Panc1 (cell line): ENCODE results near the gene AKAP11. TPM values are rescaled to one million over a fixed set of nuclear protein-coding genes. Genes with fewer than 3 reads are reported as not detected.

Experiments used
- ATAC-seq: fragments of 200-7000 bp; cut with Tn5 transposase; 2 replicates; pipeline ENCODE4 v1.9.1; 2020; ENCODE audit warnings: mild to moderate bottlenecking, moderate library complexity
- BruUV-seq: library from RNA; stranded (reverse); fragments of 400-500 nt; replicated peaks from 2 replicates; lab custom pipeline; 2021; lab: Mats Ljungman, UMichigan
- CTCF ChIA-PET: fragments of 300-600 bp; sonication (Branson Sonifier 250); formaldehyde crosslinking; loops from one replicate; lab custom pipeline; 2022; ENCODE audit warnings: antibody characterized with exemption; lab: Charles Lee
- POLR2A ChIA-PET: fragments of 300-600 bp; sonication (Branson Sonifier 250); formaldehyde crosslinking; loops from one replicate; lab custom pipeline; 2022; ENCODE audit warnings: antibody characterized with exemption; lab: Charles Lee
- DNase-seq: peaks from one replicate; pipeline ENCODE4 v3.0.0-alpha.2; 2010; ENCODE audit warnings: low read depth, low spot score
- H3K27ac ChIP-seq: 2 replicates; pipeline ENCODE4 v1.5.1; 2011; ENCODE audit warnings: mild to moderate bottlenecking, low read length, inconsistent platforms
- H3K27me3 ChIP-seq: fragments of 200-500 bp; sonication (Bioruptor generic); 2 replicates; pipeline ENCODE4 v1.6.0; 2014; ENCODE audit warnings: low read length, inconsistent platforms; ENCODE audit not compliant: control insufficient read depth, insufficient read depth
- H3K36me3 ChIP-seq: fragments of 200-500 bp; sonication (Bioruptor generic); 2 replicates; pipeline ENCODE4 v1.5.1; 2014; ENCODE audit warnings: inconsistent platforms, mild to moderate bottlenecking, low read length, moderate library complexity; ENCODE audit not compliant: control insufficient read depth, insufficient read depth
- H3K4me1 ChIP-seq: 2 replicates; pipeline ENCODE4 v1.5.1; 2011; ENCODE audit warnings: inconsistent platforms, mild to moderate bottlenecking, low read length, moderate library complexity; ENCODE audit not compliant: control insufficient read depth, insufficient read depth
- H3K4me3 ChIP-seq, 2 experiments: 2 replicates each; pipeline ENCODE4 v1.5.1; 2011 to 2012; ENCODE audit warnings: low read depth in 2 of 2, low read length in 2 of 2, mild to moderate bottlenecking in 2 of 2, inconsistent platforms in 1 of 2, moderate library complexity in 1 of 2
- H3K9me3 ChIP-seq: fragments of 200-500 bp; sonication (Bioruptor generic); 2 replicates; pipeline ENCODE4 v1.5.1; 2014; ENCODE audit warnings: low read depth, mild to moderate bottlenecking, inconsistent platforms, low read length, moderate library complexity; ENCODE audit not compliant: control insufficient read depth, insufficient read depth
- POLR2AphosphoS5 ChIP-seq: IDR thresholded peaks from 2 replicates; pipeline ENCODE4 v1.6.1; 2012; ENCODE audit warnings: mild to moderate bottlenecking, low read depth, low read length, moderate library complexity
- REST ChIP-seq, 2 experiments: IDR thresholded peaks; 2 replicates each; pipeline ENCODE4 v1.6.1; 2011 to 2012; ENCODE audit warnings: low read depth in 2 of 2, control low read depth in 1 of 2, low read length in 1 of 2, mild to moderate bottlenecking in 1 of 2, moderate library complexity in 1 of 2; ENCODE audit not compliant: insufficient read depth in 1 of 2
- SIN3A ChIP-seq: IDR thresholded peaks from 2 replicates; pipeline ENCODE4 v1.6.1; 2012; ENCODE audit warnings: low read depth, mild to moderate bottlenecking, low read length, moderate library complexity, borderline replicate concordance; ENCODE audit not compliant: insufficient read depth
- TCF7L2 ChIP-seq: IDR thresholded peaks from 2 replicates; pipeline ENCODE4 v1.6.1; 2011; ENCODE audit warnings: mild to moderate bottlenecking, low read depth, low read length, inconsistent platforms
- in situ Hi-C: cut with HindIII; loops from 2 replicates; pipeline ENCODE4 v1.10.0; 2016; ENCODE audit warnings: low sequenced_read_pairs, low pct_unique_long_range_greater_than_20kb
- intact Hi-C: fragments of 100-400 bp; cut with micrococcal nuclease; formaldehyde crosslinking; loops from one replicate; pipeline ENCODE4 v1.10.0; 2022; ENCODE audit not compliant: unreplicated experiment
- total RNA-seq: library from RNA; stranded (reverse); gene quantifications from one replicate; pipeline ENCODE4 v1.2.1, GENCODE V29; 2021; ENCODE audit not compliant: unreplicated experiment
- TF ChIP-seq, protein P1 (sequence below): fragments of 450-650 bp; IDR thresholded peaks from 2 replicates; pipeline ENCODE4 v1.5.1; 2017; ENCODE audit warnings: mild to moderate bottlenecking

The AKAP11 gene
- total RNA-seq, 1 experiment from 2014 or later, result 17.8 TPM

DNA sequence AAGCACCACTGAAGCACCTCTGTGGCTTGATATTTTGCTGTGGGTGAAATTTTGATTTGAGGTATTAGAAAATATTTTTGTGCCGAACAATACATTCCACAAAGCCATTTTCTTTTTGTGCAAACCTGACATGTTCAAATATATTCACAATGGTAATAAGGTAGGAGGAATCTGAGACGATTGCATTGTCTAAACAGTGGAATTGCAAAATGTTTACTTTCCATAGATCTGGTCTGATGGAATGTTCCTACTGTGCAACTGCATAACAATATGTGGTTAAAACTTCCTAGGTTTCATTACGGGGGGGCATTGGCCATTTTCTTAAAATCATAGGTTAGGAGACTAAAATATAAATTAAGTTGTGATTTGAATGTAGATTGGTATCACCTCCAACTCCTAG lies 42.7 kb upstream of the AKAP11 start:
- H3K36me3 ChIP-seq, result peaks cover 2% of the 10 kb centered on the region; the same call in 1 of the 2 replicates
- H3K9me3 ChIP-seq, result no peaks in the 10 kb centered on the region
- no TSS peak for BruUV-seq
- ATAC-seq (no peak), DNase-seq (no peak)
- H3K27me3 ChIP-seq, result no peaks in the 10 kb centered on the region
- no peaks in the 10 kb centered on the region for H3K4me1 ChIP-seq
- no peak overlapping the region for H3K4me3 ChIP-seq
- CTCF ChIA-PET, result no interaction called here
- TF ChIP-seq REST (IDR thresholded peaks at IDR 0.05; ENCODE audit: insufficient read depth in 1 of 2, low read depth in 2 of 2, low read length in 1 of 2) (no peak), SIN3A (no peak), POLR2AphosphoS5 (no peak), TCF7L2 (no peak)
- TF ChIP-seq, protein P1, sequence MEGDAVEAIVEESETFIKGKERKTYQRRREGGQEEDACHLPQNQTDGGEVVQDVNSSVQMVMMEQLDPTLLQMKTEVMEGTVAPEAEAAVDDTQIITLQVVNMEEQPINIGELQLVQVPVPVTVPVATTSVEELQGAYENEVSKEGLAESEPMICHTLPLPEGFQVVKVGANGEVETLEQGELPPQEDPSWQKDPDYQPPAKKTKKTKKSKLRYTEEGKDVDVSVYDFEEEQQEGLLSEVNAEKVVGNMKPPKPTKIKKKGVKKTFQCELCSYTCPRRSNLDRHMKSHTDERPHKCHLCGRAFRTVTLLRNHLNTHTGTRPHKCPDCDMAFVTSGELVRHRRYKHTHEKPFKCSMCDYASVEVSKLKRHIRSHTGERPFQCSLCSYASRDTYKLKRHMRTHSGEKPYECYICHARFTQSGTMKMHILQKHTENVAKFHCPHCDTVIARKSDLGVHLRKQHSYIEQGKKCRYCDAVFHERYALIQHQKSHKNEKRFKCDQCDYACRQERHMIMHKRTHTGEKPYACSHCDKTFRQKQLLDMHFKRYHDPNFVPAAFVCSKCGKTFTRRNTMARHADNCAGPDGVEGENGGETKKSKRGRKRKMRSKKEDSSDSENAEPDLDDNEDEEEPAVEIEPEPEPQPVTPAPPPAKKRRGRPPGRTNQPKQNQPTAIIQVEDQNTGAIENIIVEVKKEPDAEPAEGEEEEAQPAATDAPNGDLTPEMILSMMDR, result no peak
- no peak overlapping the region for H3K27ac ChIP-seq
- in situ Hi-C loops, result no loop called here
- intact Hi-C loops, result no loop called here
- POLR2A ChIA-PET, result no interaction called here

- ATAC-seq (no peak), DNase-seq (no peak)
- TF ChIP-seq REST (IDR thresholded peaks at IDR 0.05; ENCODE audit: insufficient read depth in 1 of 2, low read depth in 2 of 2, low read length in 1 of 2) (no peak), POLR2AphosphoS5 (no peak), SIN3A (no peak), TCF7L2 (no peak)
- TF ChIP-seq, protein P1, result no peak
- H3K4me3 ChIP-seq, result no peak overlapping the region
- no peaks in the 10 kb centered on the region for H3K9me3 ChIP-seq
- no peak overlapping the region for H3K27ac ChIP-seq
- in situ Hi-C loops (no loop called here), intact Hi-C loops (no loop called here)
- no TSS peak for BruUV-seq
- CTCF ChIA-PET, result no interaction called here
- no peaks in the 10 kb centered on the region for H3K27me3 ChIP-seq
- H3K4me1 ChIP-seq, result no peaks in the 10 kb centered on the region
- POLR2A ChIA-PET, result no interaction called here
- peaks cover 2% of the 10 kb centered on the region; the same call in 1 of the 2 replicates for H3K36me3 ChIP-seq
These were observed 39.3 kb upstream of the AKAP11 start for GRCh38 chr13:42232671-42233070.
